NCI-H2227 (cell line): ENCODE data around the gene NANOS1.

ENCODE experiments used
- DNase-seq: peaks from one replicate; lab custom pipeline; 2025; ENCODE audit not compliant: unreplicated experiment; lab: John Stamatoyannopoulos, UW

Gene NANOS1

GRCh38 chr10:119055472-119055871 is 26.0 kb downstream of the NANOS1 start:
- no peak for DNase-seq

GRCh38 chr10:119058010-119058409 is 28.5 kb downstream of the NANOS1 start:
- no peak for DNase-seq

- DNase-seq = no peak
Measured at GRCh38 chr10:119059557-119059956, 30.0 kb downstream of the NANOS1 start.

GRCh38 chr10:119060107-119060506 is 30.6 kb downstream of the NANOS1 start:
- no peak for DNase-seq

- no peak for DNase-seq
Measured at GRCh38 chr10:119061352-119061751, 31.8 kb downstream of the NANOS1 start.

- no peak for DNase-seq
Measured at GRCh38 chr10:119061926-119062325, 32.4 kb downstream of the NANOS1 start.

GRCh38 chr10:119070395-119071165 is 41.1 kb downstream of the NANOS1 start:
- no peak for DNase-seq

- no peak for DNase-seq
Measured at GRCh38 chr10:119073584-119073983, 44.1 kb downstream of the NANOS1 start.

- DNase-seq = no peak
Measured at GRCh38 chr10:119078422-119079179, 49.1 kb downstream of the NANOS1 start.

GRCh38 chr10:119079599-119080520 is 50.3 kb downstream of the NANOS1 start:
- DNase-seq = peak; percentile 61

GRCh38 chr10:119080521-119081259 is 51.2 kb downstream of the NANOS1 start, which contains the start of gene EIF3A:
Gene EIF3A (minus strand): TSS chr10:119080817. CDS start chr10:119080676, 141 bp downstream.
- DNase-seq = peak; percentile 93
